ENCODE data around the gene TMEM117. TPM values are rescaled to one million over a fixed set of nuclear protein-coding genes. Genes with fewer than 3 reads are reported as not detected.

The TMEM117 gene
- total and polyA plus RNA-seq, 2 donors (not counting 3 experiments of a cell fraction or from before 2014, with no cell fraction given) = 1.2 to 3.8 TPM

- H3K9me3 ChIP-seq (replicated peaks; ENCODE audit: control insufficient read depth, insufficient read depth, low read length) = no peaks in the 10 kb centered on the region
- no peaks in the 10 kb centered on the region for H3K36me3 ChIP-seq (ENCODE audit: control insufficient read depth in 2 of 2, extremely low read depth in 1 of 2, insufficient read depth in 2 of 2, low read length in 2 of 2)
- H3K4me1 ChIP-seq (ENCODE audit: control insufficient read depth, extremely low read depth, insufficient read depth, low read length) = peaks cover 9% of the 10 kb centered on the region
- dilution Hi-C loops (cut with MboI; ENCODE audit: extremely low pct_ligation_motif_present, low sequenced_read_pairs) = no loop called here
- no peak overlapping the region for H3K4me3 ChIP-seq (replicated peaks in 1 of 3; ENCODE audit: insufficient read depth in 1 of 3, low read depth in 1 of 3, low read length in 3 of 3)
- no peak overlapping the region for H3K4me2 ChIP-seq (ENCODE audit: insufficient read depth, low read length)
- H3K27ac ChIP-seq (ENCODE audit: insufficient read depth, low read depth, low read length) = no peak overlapping the region
- H3K27me3 ChIP-seq (ENCODE audit: control insufficient read depth in 2 of 2, insufficient read depth in 2 of 2, low read length in 2 of 2) = no peaks in the 10 kb centered on the region
- no peak overlapping the region for H2AFZ ChIP-seq (ENCODE audit: low read depth, low read length)
- ChIA-PET CTCF (no interaction called here), POLR2A (no interaction called here)
- H3K9ac ChIP-seq (replicated peaks; ENCODE audit: extremely low read depth, insufficient read depth, low read length) = no peak overlapping the region
- no peak for DNase-seq (ENCODE audit: low read depth, low spot score)
- no peaks in the 10 kb centered on the region for H3K9me1 ChIP-seq (replicated peaks; ENCODE audit: control insufficient read depth, extremely low read depth, insufficient read depth, low read length)
- intact Hi-C loops (cut with micrococcal nuclease) = no loop called here
- no peak for FAIRE-seq
- no peaks in the 10 kb centered on the region for H4K20me1 ChIP-seq (replicated peaks; ENCODE audit: control insufficient read depth, extremely low read depth, insufficient read depth, low read length)
- H3K79me2 ChIP-seq (ENCODE audit: control insufficient read depth, insufficient read depth, low read length) = no peaks in the 10 kb centered on the region
- no TSS peak for BruUV-seq (replicated peaks)
- TF ChIP-seq, protein P1, sequence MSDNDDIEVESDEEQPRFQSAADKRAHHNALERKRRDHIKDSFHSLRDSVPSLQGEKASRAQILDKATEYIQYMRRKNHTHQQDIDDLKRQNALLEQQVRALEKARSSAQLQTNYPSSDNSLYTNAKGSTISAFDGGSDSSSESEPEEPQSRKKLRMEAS (IDR thresholded peaks at IDR 0.05; ENCODE audit: insufficient read depth, insufficient read length) = no peak
- TF ChIP-seq POLR2A (IDR thresholded peaks at IDR 0.05; ENCODE audit: low read depth, low read length) (no peak), MYC (IDR thresholded peaks at IDR 0.05; ENCODE audit: low read depth, low read length) (no peak), EZH2 (IDR thresholded peaks at IDR 0.05; ENCODE audit: borderline replicate concordance, low read depth, low read length, severe bottlenecking) (no peak), POLR2AphosphoS5 (IDR thresholded peaks at IDR 0.05; ENCODE audit: insufficient read depth, low read depth, low read length) (no peak), FOS (IDR thresholded peaks at IDR 0.05; ENCODE audit: borderline replicate concordance, insufficient read depth, low read length) (no peak), JUN (IDR thresholded peaks at IDR 0.05; ENCODE audit: borderline replicate concordance, insufficient read depth, insufficient read length, low read depth) (no peak), GATA2 (IDR thresholded peaks at IDR 0.05; ENCODE audit: insufficient read depth, insufficient read length, low read depth, low read length) (no peak)
- TF ChIP-seq, protein P2, sequence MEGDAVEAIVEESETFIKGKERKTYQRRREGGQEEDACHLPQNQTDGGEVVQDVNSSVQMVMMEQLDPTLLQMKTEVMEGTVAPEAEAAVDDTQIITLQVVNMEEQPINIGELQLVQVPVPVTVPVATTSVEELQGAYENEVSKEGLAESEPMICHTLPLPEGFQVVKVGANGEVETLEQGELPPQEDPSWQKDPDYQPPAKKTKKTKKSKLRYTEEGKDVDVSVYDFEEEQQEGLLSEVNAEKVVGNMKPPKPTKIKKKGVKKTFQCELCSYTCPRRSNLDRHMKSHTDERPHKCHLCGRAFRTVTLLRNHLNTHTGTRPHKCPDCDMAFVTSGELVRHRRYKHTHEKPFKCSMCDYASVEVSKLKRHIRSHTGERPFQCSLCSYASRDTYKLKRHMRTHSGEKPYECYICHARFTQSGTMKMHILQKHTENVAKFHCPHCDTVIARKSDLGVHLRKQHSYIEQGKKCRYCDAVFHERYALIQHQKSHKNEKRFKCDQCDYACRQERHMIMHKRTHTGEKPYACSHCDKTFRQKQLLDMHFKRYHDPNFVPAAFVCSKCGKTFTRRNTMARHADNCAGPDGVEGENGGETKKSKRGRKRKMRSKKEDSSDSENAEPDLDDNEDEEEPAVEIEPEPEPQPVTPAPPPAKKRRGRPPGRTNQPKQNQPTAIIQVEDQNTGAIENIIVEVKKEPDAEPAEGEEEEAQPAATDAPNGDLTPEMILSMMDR (IDR thresholded peaks at IDR 0.05; ENCODE audit: extremely low read depth in 1 of 2, insufficient read depth in 1 of 2, low read depth in 1 of 2, low read length in 2 of 2) = no peak
These were observed 451.7 kb downstream of the TMEM117 start for GRCh38 chr12:44287545-44287944.

Measured in endothelial cell of umbilical vein (primary cell).